Mesenchymal stem cell (in vitro differentiated cells and primary cell): ENCODE results near the gene UCHL5.
A peak's percentile ranks its signal among the peaks of the same experiment; 100 is the strongest.

Source experiments
- DNase-seq: peaks from one replicate; pipeline ENCODE4 v3.0.0-alpha.2; 2013
- H2AFZ ChIP-seq: one replicate; pipeline ENCODE4 v1.6.1; 2013; ENCODE audit warnings: low read depth, mild to moderate bottlenecking, control low read depth, inconsistent platforms, low read length, moderate library complexity
- H2AK5ac ChIP-seq: 2 replicates; pipeline ENCODE4 v1.6.1; 2013; ENCODE audit warnings: low read length, moderate library complexity, mild to moderate bottlenecking, inconsistent platforms; ENCODE audit not compliant: severe bottlenecking
- H2BK120ac ChIP-seq: one replicate; pipeline ENCODE4 v1.6.1; 2013; ENCODE audit warnings: low read depth, mild to moderate bottlenecking, inconsistent platforms, low read length, moderate library complexity
- H2BK12ac ChIP-seq, 2 experiments: one replicate each; pipeline ENCODE4 v1.6.1; 2013; ENCODE audit warnings: inconsistent platforms in 2 of 2, low read length in 2 of 2, mild to moderate bottlenecking in 2 of 2, moderate library complexity in 2 of 2, control low read depth in 1 of 2
- H2BK15ac ChIP-seq: one replicate; pipeline ENCODE4 v1.6.1; 2013; ENCODE audit warnings: mild to moderate bottlenecking, low read depth, inconsistent platforms; ENCODE audit not compliant: poor library complexity, severe bottlenecking
- H2BK5ac ChIP-seq: 2 replicates; pipeline ENCODE4 v1.6.1; 2013; ENCODE audit warnings: low read depth, mild to moderate bottlenecking, low read length, control low read depth, inconsistent platforms; ENCODE audit not compliant: poor library complexity, severe bottlenecking
- H3K14ac ChIP-seq, 2 experiments: one replicate each; pipeline ENCODE4 v1.6.1; 2013; ENCODE audit warnings: inconsistent platforms in 2 of 2, low read length in 2 of 2, control low read depth in 1 of 2, mild to moderate bottlenecking in 1 of 2, moderate library complexity in 1 of 2
- H3K18ac ChIP-seq, 2 experiments: one replicate each; pipeline ENCODE4 v1.6.1; 2013; ENCODE audit warnings: inconsistent platforms in 2 of 2, low read length in 2 of 2, control low read depth in 1 of 2, low read depth in 1 of 2, mild to moderate bottlenecking in 1 of 2
- H3K23ac ChIP-seq, 2 experiments: one replicate each; pipeline ENCODE4 v1.6.1; 2013; ENCODE audit warnings: inconsistent platforms in 2 of 2, low read length in 2 of 2, mild to moderate bottlenecking in 2 of 2, moderate library complexity in 2 of 2, control low read depth in 1 of 2
- H3K27ac ChIP-seq: 2 replicates; pipeline ENCODE4 v1.5.1; 2013; ENCODE audit warnings: mild to moderate bottlenecking, moderate library complexity, low read length, control low read depth, inconsistent platforms; ENCODE audit not compliant: poor library complexity, severe bottlenecking
- H3K27me3 ChIP-seq, 2 experiments: 2 replicates each; pipeline versions ENCODE4 v1.6.1 to v1.7.0; 2013; ENCODE audit warnings: low read length in 2 of 2, mild to moderate bottlenecking in 2 of 2, moderate library complexity in 2 of 2, control low read depth in 1 of 2, inconsistent platforms in 1 of 2; ENCODE audit not compliant: control insufficient read depth in 1 of 2, insufficient read depth in 1 of 2
- H3K36me3 ChIP-seq, 2 experiments: 2 replicates each; pipeline versions ENCODE4 v1.6.1 to v1.7.0; 2013; ENCODE audit warnings: low read length in 2 of 2, control low read depth in 1 of 2, inconsistent platforms in 1 of 2, low read depth in 1 of 2, mild to moderate bottlenecking in 1 of 2; ENCODE audit not compliant: insufficient read depth in 2 of 2, control insufficient read depth in 1 of 2
- H3K4ac ChIP-seq, 2 experiments: one replicate each; pipeline ENCODE4 v1.6.1; 2013; ENCODE audit warnings: inconsistent platforms in 2 of 2, low read length in 2 of 2, mild to moderate bottlenecking in 2 of 2, moderate library complexity in 2 of 2, control low read depth in 1 of 2, low read depth in 1 of 2
- H3K4me1 ChIP-seq: 2 replicates; pipeline ENCODE4 v1.6.1; 2013; ENCODE audit warnings: low read depth, low read length, control low read depth; ENCODE audit not compliant: control insufficient read depth, insufficient read depth
- H3K4me2 ChIP-seq: 2 replicates; pipeline ENCODE4 v1.6.1; 2013; ENCODE audit warnings: low read length, mild to moderate bottlenecking, inconsistent platforms; ENCODE audit not compliant: poor library complexity, severe bottlenecking
- H3K4me3 ChIP-seq, 2 experiments: 2 replicates each; pipeline versions ENCODE4 v1.5.1 to v1.7.0; 2013; ENCODE audit warnings: low read length in 2 of 2, mild to moderate bottlenecking in 2 of 2, control low read depth in 1 of 2, low read depth in 1 of 2; ENCODE audit not compliant: insufficient read depth in 1 of 2
- H3K79me1 ChIP-seq: replicated peaks from 2 replicates; pipeline ENCODE4 v1.6.1; 2013; ENCODE audit warnings: mild to moderate bottlenecking, control low read depth, low read length, inconsistent platforms; ENCODE audit not compliant: poor library complexity, severe bottlenecking
- H3K9ac ChIP-seq: 2 replicates; pipeline ENCODE4 v1.7.0; 2013; ENCODE audit warnings: mild to moderate bottlenecking, low read length, moderate library complexity
- H3K9me3 ChIP-seq: 2 replicates; pipeline ENCODE4 v1.7.0; 2013; ENCODE audit warnings: mild to moderate bottlenecking, low read length; ENCODE audit not compliant: control insufficient read depth
- H4K8ac ChIP-seq: one replicate; pipeline ENCODE4 v1.6.1; 2013; ENCODE audit warnings: inconsistent platforms, mild to moderate bottlenecking, low read length, moderate library complexity
- H4K91ac ChIP-seq: one replicate; pipeline ENCODE4 v1.6.1; 2013; ENCODE audit warnings: mild to moderate bottlenecking, low read length, inconsistent platforms
- WGBS: methylation state at CpG from one replicate; pipeline ENCODE4 v1.1.7; 2013; ENCODE audit warnings: mixed read lengths; 5-methylcytosine and 5-hydroxymethylcytosine counted together

Gene UCHL5

DNA sequence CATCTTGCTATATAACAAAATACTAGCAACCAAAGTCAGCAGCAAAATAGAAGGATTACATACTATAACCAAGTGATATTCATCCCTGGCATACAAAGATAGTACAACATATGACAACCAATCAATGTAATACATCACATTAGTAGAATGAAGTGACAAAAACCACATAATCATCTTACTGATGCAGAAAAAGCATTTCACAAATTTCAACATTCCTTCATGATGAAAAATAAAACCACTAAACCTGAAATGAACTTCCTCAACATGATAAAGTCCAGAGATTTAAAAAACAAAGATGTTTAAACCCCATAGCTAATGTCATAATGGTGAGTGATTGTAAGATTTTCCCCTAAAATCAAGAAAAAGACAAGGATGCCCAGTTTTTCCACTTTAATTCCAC is 18.8 kb upstream of the UCHL5 start:
- H2BK12ac ChIP-seq, result no peak overlapping the region
- no peak overlapping the region for H2BK5ac ChIP-seq
- H3K9ac ChIP-seq, result no peak overlapping the region

DNA sequence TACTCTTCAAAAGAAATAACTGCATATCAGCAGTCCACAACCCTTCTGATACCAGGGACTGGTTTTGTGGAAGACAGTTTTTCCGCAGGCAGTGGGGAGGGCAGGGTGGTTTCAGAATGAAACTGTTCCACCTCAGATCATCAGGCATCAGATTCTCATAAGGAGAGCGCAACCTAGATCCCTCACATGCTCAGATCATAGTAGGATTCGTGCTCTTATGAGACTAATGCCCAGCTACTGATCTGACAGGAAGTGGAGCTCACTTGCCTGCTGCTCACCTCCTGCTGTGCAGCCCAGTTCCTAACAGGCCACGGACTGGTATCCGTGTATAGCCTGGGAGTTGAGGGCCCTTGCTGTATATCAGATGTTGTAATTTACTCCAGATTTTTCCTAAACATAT is 11.8 kb upstream of the UCHL5 start:
- H3K4me2 ChIP-seq, result no peak overlapping the region
- H4K91ac ChIP-seq, result no peak overlapping the region
- H3K9me3 ChIP-seq, result no peaks in the 10 kb centered on the region
- 70% methylated on average over 3 of the region's 5 CpGs for WGBS
- no peak overlapping the region for H3K4me3 ChIP-seq
- no peak overlapping the region for H3K18ac ChIP-seq
- no peak overlapping the region for H2BK15ac ChIP-seq
- H3K79me1 ChIP-seq, result peaks cover 8% of the 10 kb centered on the region
- H3K4me1 ChIP-seq, result no peaks in the 10 kb centered on the region
- H3K23ac ChIP-seq, result no peak overlapping the region
- H3K9ac ChIP-seq, result peak overlapping the region; percentile 28
- H3K27ac ChIP-seq, result peak overlapping the region; percentile 14
- no peak overlapping the region for H3K4ac ChIP-seq
- DNase-seq, result peak; percentile 14
- no peak overlapping the region for H2BK120ac ChIP-seq
- no peak overlapping the region for H4K8ac ChIP-seq
- peaks cover 0 to 30% of the 10 kb centered on the region in 2 experiments for H3K36me3 ChIP-seq
- H3K14ac ChIP-seq, result no peak overlapping the region
- H2AK5ac ChIP-seq, result no peak overlapping the region
- no peak overlapping the region for H2AFZ ChIP-seq
- H2BK5ac ChIP-seq, result no peak overlapping the region
- no peaks in the 10 kb centered on the region for H3K27me3 ChIP-seq
- H2BK12ac ChIP-seq, result no peak overlapping the region

More for the DNA sequence above, 18.8 kb upstream of the UCHL5 start:
- H3K79me1 ChIP-seq, result peaks cover 12% of the 10 kb centered on the region
- H3K4ac ChIP-seq, result no peak overlapping the region
- H4K91ac ChIP-seq, result no peak overlapping the region
- H2AK5ac ChIP-seq, result no peak overlapping the region
- no peak overlapping the region for H2AFZ ChIP-seq
- no peaks in the 10 kb centered on the region for H3K4me1 ChIP-seq
- H3K4me2 ChIP-seq, result no peak overlapping the region
- no peak overlapping the region for H4K8ac ChIP-seq
- H3K18ac ChIP-seq, result no peak overlapping the region
- peaks cover 10 to 75% of the 10 kb centered on the region in 2 experiments for H3K36me3 ChIP-seq
- no peak overlapping the region for H3K27ac ChIP-seq
- no peak overlapping the region for H2BK15ac ChIP-seq
- no peak overlapping the region for H2BK120ac ChIP-seq
- H3K4me3 ChIP-seq, result no peak overlapping the region
- H3K27me3 ChIP-seq, result no peaks in the 10 kb centered on the region
- no peak for DNase-seq
- no peak overlapping the region for H3K23ac ChIP-seq
- peaks cover 12% of the 10 kb centered on the region for H3K9me3 ChIP-seq
- H3K14ac ChIP-seq, result no peak overlapping the region

DNA sequence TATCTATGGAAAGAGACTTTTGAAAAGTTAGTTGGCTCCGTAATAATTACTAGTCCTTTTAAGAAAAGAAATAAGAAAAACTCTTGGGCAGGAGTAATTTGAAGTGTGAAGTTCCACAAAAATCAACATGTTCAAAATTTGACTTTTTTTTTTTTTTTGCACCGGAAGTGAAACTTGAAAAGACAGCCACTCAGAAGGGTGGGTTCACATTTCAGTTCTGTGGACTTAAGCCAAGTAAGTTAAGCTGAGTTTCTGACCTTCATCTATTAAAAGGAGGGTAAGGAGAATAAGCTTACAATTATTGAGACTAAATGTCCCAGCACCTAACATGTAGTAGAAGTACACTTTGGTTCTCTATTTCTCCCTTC is 11.2 kb upstream of the UCHL5 start:
- DNase-seq, result no peak
- Histone ChIP-seq H2AFZ (no peak overlapping the region), H4K8ac (no peak overlapping the region), H4K91ac (no peak overlapping the region), H2BK12ac (no peak overlapping the region), H3K4me3 (no peak overlapping the region), H3K23ac (no peak overlapping the region), H3K27ac (no peak overlapping the region), H3K36me3 (peaks cover 0 to 26% of the 10 kb centered on the region in 2 experiments), H3K4ac (no peak overlapping the region), H2AK5ac (no peak overlapping the region), H3K14ac (no peak overlapping the region), H2BK15ac (no peak overlapping the region), H3K27me3 (no peaks in the 10 kb centered on the region), H2BK120ac (no peak overlapping the region), H3K9me3 (no peaks in the 10 kb centered on the region), H3K18ac (no peak overlapping the region), H3K4me2 (no peak overlapping the region), H3K79me1 (peaks cover 8% of the 10 kb centered on the region), H2BK5ac (no peak overlapping the region), H3K9ac (no peak overlapping the region), H3K4me1 (no peaks in the 10 kb centered on the region)
- 93% methylated on average over 2 of the region's 2 CpGs for WGBS

DNA sequence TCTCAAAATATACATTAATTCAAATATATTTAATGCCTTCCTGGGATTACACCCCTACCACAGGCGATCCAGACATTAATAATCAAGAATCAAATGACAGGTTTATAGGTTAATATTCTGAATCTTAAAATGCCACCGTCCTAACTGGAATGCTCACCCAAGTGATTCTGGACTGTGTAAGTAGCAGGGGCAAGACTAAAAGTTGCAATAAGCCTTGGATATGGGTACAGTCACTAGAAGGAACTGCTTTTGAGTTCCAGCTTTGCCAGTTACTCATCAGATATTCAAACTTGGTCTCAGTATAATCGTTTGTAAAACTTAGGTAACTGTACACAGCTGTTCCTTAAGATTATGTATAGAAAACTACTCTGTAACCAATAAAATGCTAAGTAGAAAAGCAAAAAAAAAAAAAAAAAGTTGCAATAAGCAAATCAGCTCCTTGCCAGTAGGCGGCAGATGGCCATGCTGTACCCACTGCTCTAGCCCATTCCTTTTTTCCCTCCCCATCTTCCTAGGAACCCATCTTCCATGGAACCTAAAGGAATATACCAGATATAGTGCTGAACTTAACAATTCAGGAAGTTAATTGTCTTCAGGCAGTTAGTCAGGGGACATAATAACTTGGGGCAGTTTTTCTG is 10.7 kb upstream of the UCHL5 start:
- no peak overlapping the region for H2AK5ac ChIP-seq
- no peak overlapping the region for H4K8ac ChIP-seq
- no peak overlapping the region for H2BK120ac ChIP-seq
- no peak overlapping the region for H3K4ac ChIP-seq
- H3K14ac ChIP-seq, result no peak overlapping the region
- H3K27me3 ChIP-seq, result no peaks in the 10 kb centered on the region
- H4K91ac ChIP-seq, result no peak overlapping the region
- H3K18ac ChIP-seq, result no peak overlapping the region
- DNase-seq, result peak; percentile 43
- peaks cover 0 to 26% of the 10 kb centered on the region in 2 experiments for H3K36me3 ChIP-seq
- no peak overlapping the region for H2AFZ ChIP-seq
- no peaks in the 10 kb centered on the region for H3K4me1 ChIP-seq
- H3K27ac ChIP-seq, result no peak overlapping the region
- no peak overlapping the region for H3K4me3 ChIP-seq
- H3K9ac ChIP-seq, result no peak overlapping the region
- no peak overlapping the region for H3K4me2 ChIP-seq
- H3K9me3 ChIP-seq, result no peaks in the 10 kb centered on the region
- no peak overlapping the region for H2BK5ac ChIP-seq
- H2BK15ac ChIP-seq, result no peak overlapping the region
- peaks cover 7% of the 10 kb centered on the region for H3K79me1 ChIP-seq
- no peak overlapping the region for H2BK12ac ChIP-seq
- WGBS, result 100% methylated on average over 1 of the region's 4 CpGs
- H3K23ac ChIP-seq, result no peak overlapping the region
